ACC112 (cell line): ENCODE measurements around the gene TMEM201.

Experiments
- H2AFZ ChIP-seq: fragments of 200-600 bp; sonication (generic); one replicate; pipeline ENCODE4 v1.6.0; 2017; ENCODE audit warnings: antibody characterized with exemption, low read length; ENCODE audit not compliant: unreplicated experiment
- H3K27ac ChIP-seq: fragments of 200-600 bp; sonication (generic); 2 replicates; pipeline ENCODE4 v1.5.1; 2014; ENCODE audit warnings: low read depth, mild to moderate bottlenecking, antibody characterized with exemption, low read length, moderate library complexity
- H3K27me3 ChIP-seq: fragments of 200-600 bp; sonication (generic); 2 replicates; pipeline ENCODE4 v1.6.1; 2014; ENCODE audit warnings: mild to moderate bottlenecking, antibody characterized with exemption, low read length, moderate library complexity, mixed read lengths; ENCODE audit not compliant: insufficient read depth
- H3K36me3 ChIP-seq: fragments of 200-600 bp; sonication (generic); 2 replicates; pipeline ENCODE4 v1.6.1; 2016; ENCODE audit warnings: mild to moderate bottlenecking, antibody characterized with exemption, low read length, moderate library complexity, mixed read lengths; ENCODE audit not compliant: insufficient read depth
- H3K4me1 ChIP-seq: fragments of 200-600 bp; sonication (generic); one replicate; pipeline ENCODE4 v1.6.1; 2016; ENCODE audit warnings: low read length, mixed read lengths; ENCODE audit not compliant: insufficient read depth, unreplicated experiment, control insufficient read depth
- H3K4me3 ChIP-seq: fragments of 200-600 bp; sonication (generic); 2 replicates; pipeline ENCODE4 v1.5.1; 2014; ENCODE audit warnings: mild to moderate bottlenecking, low read depth, low read length
- H3K79me2 ChIP-seq: fragments of 200-600 bp; sonication (generic); one replicate; pipeline ENCODE4 v1.6.0; 2016; ENCODE audit warnings: low read length; ENCODE audit not compliant: control insufficient read depth, unreplicated experiment, insufficient read depth

The TMEM201 gene

GRCh38 chr1:9600861-9601834 lies 12.4 kb downstream of the TMEM201 start:
- no peaks in the 10 kb centered on the region for H3K36me3 ChIP-seq

DNA sequence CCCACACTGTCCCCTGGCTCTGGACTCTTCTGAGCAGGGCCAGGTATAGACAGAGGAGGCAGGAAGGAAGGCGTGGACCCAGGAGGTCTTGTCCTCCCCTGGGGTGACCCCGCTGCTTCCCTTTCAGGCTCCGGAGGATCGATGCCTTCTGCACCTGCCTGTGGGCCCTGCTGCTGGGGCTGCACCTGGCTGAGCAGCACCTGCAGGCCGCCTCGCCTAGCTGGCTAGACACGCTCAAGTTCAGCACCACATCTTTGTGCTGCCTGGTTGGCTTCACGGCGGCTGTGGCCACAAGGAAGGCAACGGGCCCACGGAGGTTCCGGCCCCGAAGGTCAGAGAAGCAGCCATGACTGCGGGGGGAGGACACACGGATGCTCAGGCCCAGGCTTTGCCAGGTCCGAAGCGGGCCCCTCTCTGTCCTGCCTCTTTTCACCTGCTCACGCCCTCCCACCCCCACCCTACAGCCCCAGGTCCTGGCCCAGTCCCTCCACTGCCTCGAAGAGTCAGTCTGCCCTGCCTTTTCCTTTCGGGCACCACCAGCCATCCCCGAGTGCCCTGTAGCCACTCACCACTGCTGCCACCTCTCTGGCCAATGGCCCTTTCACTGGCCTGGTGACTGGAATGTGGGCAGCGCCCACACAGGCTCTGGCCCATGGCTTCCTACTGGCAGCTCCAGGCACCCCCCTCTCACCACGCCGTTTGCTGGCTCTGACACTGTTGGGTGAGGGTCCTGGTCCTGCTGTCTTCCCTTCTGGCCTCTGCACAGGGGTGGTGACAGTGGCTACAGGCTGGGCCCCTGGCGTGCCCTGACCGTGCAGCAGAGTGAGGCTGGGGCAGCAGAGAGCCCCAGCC lies 13.5 kb downstream of the TMEM201 start:
- Histone ChIP-seq H3K27ac (no peak overlapping the region), H3K79me2 (no peaks in the 10 kb centered on the region), H3K4me3 (no peak overlapping the region), H3K27me3 (no peaks in the 10 kb centered on the region), H2AFZ (no peak overlapping the region), H3K36me3 (no peaks in the 10 kb centered on the region), H3K4me1 (no peaks in the 10 kb centered on the region)

More at GRCh38 chr1:9600861-9601834, 12.4 kb downstream of the TMEM201 start:
- H3K4me1 ChIP-seq, result no peaks in the 10 kb centered on the region
- H2AFZ ChIP-seq, result no peak overlapping the region
- no peaks in the 10 kb centered on the region for H3K27me3 ChIP-seq
- no peak overlapping the region for H3K4me3 ChIP-seq
- no peak overlapping the region for H3K27ac ChIP-seq
- H3K79me2 ChIP-seq, result no peaks in the 10 kb centered on the region

DNA sequence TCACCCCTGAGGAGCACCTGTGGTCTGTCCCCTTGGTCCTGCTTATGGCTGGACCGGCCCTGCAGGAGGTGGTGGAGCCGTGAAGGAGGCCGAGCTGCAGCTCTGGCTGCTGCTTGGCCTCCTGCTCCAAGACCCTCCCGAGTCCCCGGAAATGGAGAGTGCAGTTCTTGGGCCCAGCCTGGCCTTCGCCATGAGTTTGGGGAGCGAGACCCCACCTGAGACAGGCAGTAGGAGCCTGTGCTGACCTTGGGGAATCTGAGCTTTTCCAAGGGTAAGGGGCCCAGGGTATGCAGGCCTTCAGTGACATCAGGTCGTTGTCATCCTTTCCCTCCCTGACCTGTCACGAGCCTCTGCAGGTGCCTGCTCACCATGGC lies 14.1 kb downstream of the TMEM201 start:
- Histone ChIP-seq H2AFZ (no peak overlapping the region), H3K4me1 (no peaks in the 10 kb centered on the region), H3K27ac (no peak overlapping the region), H3K36me3 (no peaks in the 10 kb centered on the region), H3K27me3 (no peaks in the 10 kb centered on the region), H3K79me2 (no peaks in the 10 kb centered on the region), H3K4me3 (no peak overlapping the region)

DNA sequence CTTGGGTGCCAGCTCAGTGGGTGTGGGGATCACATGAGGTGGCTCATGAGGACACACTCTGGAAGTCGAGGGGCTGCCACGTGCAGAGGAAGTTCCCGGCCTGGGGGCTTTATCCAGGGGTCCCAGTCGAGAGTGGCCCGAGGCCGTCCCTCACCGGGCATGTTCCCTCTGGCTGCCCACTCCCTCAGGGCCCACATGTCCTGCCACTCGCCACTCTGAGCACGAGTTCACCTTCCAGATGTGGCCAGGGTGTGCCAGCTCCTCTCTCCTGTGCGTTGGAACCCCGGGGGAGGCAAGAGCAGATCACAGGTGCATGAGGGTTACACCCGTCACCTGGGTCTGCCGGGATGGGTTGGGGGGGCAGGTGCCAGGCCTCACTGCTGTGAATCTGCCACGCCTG lies 14.6 kb downstream of the TMEM201 start:
- no peak overlapping the region for H3K4me3 ChIP-seq
- H2AFZ ChIP-seq, result no peak overlapping the region
- no peaks in the 10 kb centered on the region for H3K79me2 ChIP-seq
- no peaks in the 10 kb centered on the region for H3K36me3 ChIP-seq
- H3K27me3 ChIP-seq, result no peaks in the 10 kb centered on the region
- H3K4me1 ChIP-seq, result no peaks in the 10 kb centered on the region
- no peak overlapping the region for H3K27ac ChIP-seq

DNA sequence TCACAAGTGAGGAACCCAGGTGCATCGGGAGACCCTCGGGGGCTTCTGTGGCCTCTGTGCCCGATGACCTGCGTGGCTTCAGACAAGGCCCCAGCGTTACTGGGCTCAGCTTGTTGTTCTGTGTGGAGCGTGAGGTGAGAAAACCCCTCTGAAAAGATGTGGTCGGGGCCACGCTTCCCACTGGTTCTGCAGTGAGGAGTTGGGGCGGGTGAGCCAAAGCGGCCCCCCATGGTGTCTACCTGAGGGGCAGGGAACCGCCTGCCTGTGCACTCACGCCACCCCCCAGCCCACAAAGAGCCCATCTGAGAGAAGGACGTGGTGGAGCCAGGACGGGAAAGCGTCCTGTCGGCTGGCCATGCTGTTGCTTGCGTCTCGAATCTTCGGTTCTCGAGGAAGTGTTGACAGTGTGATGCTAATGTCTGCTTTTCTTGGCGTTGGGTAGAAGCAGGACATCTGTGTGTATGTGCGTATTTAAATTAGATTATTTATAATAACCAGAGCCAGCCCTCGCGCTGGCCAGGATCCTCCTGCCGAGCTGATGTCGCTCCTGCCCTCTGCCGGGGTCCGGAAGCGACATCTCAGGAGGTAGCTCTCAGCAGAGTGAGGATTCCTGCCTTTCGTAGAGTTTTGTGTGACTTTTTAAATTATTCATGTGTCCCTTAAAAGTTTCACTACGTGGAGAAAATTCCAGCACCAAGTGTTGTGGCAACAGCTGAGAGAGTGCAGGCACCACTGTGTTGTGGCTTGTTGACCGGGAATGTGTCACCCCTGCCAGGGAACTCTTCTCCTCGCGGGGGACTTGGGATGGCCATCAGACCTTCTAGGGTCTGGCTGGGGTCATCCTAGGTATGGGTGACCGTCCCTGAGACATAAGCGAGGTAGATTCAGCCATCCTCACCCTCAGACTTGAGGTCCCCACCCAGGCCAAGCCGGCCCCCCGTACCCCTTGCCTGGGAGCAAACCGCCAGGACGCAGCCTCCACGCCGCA lies 15.3 kb downstream of the TMEM201 start:
- Histone ChIP-seq H3K4me1 (no peaks in the 10 kb centered on the region), H3K79me2 (no peaks in the 10 kb centered on the region), H3K36me3 (no peaks in the 10 kb centered on the region), H3K4me3 (no peak overlapping the region), H3K27ac (no peak overlapping the region), H2AFZ (no peak overlapping the region), H3K27me3 (no peaks in the 10 kb centered on the region)

DNA sequence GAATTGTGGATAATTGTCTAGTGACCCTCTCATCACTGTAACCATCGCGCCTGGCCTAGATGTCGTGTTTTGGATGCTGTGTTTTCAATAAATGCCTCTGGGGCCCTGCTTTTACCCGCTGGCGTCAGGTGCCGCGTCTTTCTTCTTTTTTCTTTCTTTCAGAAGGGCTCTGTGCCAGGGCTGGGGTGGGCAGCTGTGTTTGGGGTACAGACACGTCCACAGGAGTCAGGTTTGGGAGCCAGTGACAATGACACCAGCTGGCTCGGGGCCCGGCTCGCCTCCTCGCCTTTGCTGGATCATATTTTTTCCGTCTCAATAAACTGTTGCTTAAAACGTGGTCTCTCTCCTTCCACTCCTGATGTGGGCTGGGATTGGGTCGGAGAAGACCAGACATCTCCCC lies 16.1 kb downstream of the TMEM201 start:
- Histone ChIP-seq H3K4me3 (no peak overlapping the region), H3K27ac (no peak overlapping the region), H2AFZ (no peak overlapping the region), H3K27me3 (no peaks in the 10 kb centered on the region), H3K79me2 (no peaks in the 10 kb centered on the region), H3K4me1 (no peaks in the 10 kb centered on the region), H3K36me3 (no peaks in the 10 kb centered on the region)

GRCh38 chr1:9605946-9606455 lies 17.3 kb downstream of the TMEM201 start:
- H2AFZ ChIP-seq, result no peak overlapping the region
- H3K27me3 ChIP-seq, result no peaks in the 10 kb centered on the region
- H3K4me3 ChIP-seq, result no peak overlapping the region
- H3K27ac ChIP-seq, result no peak overlapping the region
- no peaks in the 10 kb centered on the region for H3K79me2 ChIP-seq
- no peaks in the 10 kb centered on the region for H3K36me3 ChIP-seq
- H3K4me1 ChIP-seq, result no peaks in the 10 kb centered on the region

GRCh38 chr1:9606458-9606857 lies 17.7 kb downstream of the TMEM201 start:
- Histone ChIP-seq H3K79me2 (no peaks in the 10 kb centered on the region), H2AFZ (no peak overlapping the region), H3K4me3 (no peak overlapping the region), H3K36me3 (no peaks in the 10 kb centered on the region), H3K27ac (no peak overlapping the region), H3K27me3 (no peaks in the 10 kb centered on the region), H3K4me1 (no peaks in the 10 kb centered on the region)

DNA sequence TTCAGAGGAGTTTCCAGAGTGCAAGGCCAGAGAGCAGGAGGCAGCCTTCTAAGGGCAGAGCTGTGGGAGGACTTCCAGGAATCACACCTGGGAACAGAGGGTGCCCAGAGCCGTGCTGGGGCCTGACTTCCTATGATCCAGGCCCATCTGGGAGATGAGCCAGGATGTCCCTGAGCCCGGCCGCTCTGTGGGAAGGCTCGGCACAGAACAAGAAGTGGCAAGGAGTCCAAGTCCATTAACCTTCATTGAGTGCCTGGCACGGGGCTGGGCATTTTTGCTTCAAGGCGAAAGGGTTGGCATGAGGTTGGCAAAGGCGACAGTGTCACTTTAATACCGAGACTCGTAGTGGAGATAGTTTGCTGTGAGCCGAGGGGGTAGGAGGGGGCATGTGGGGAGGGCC lies 18.2 kb downstream of the TMEM201 start:
- H2AFZ ChIP-seq, result no peak overlapping the region
- no peaks in the 10 kb centered on the region for H3K4me1 ChIP-seq
- no peaks in the 10 kb centered on the region for H3K27me3 ChIP-seq
- H3K36me3 ChIP-seq, result no peaks in the 10 kb centered on the region
- H3K27ac ChIP-seq, result no peak overlapping the region
- H3K4me3 ChIP-seq, result no peak overlapping the region
- no peaks in the 10 kb centered on the region for H3K79me2 ChIP-seq

DNA sequence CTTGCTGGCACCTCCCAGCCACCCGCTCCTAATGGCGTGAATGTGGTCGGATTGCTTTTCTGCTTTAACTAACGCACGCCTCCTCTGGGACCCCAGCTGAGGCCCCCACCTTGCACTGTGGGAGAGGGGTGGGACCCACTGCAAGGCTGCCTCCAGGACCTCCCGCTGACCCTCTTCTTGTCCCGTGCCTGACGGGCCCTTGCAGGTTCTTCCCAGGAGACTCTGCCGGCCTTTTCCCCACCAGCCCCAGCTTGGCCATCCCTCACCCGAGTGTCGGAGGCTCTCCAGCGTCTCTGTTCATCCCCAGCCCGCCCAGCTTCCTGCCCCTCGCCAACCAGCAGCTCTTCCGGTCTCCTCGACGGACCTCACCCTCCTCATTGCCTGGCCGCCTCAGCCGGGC lies 18.6 kb downstream of the TMEM201 start:
- Histone ChIP-seq H3K4me3 (no peak overlapping the region), H2AFZ (no peak overlapping the region), H3K79me2 (no peaks in the 10 kb centered on the region), H3K27me3 (no peaks in the 10 kb centered on the region), H3K27ac (no peak overlapping the region), H3K4me1 (no peaks in the 10 kb centered on the region), H3K36me3 (no peaks in the 10 kb centered on the region)
